ENCODE results near the gene IER5. TPM values are rescaled to one million over a fixed set of nuclear protein-coding genes. Genes with fewer than 3 reads are reported as not detected.

IER5 gene
- polyA plus RNA-seq, 1 donor from 2014 or later = 8.4 TPM

GRCh38 chr1:181103399-181103798, 14.9 kb downstream of the IER5 start:
- peak overlapping the region; percentile 93 for H3K4me3 ChIP-seq (ENCODE audit: low read length)
- no peak overlapping the region for H3K9ac ChIP-seq (ENCODE audit: low read length)
- peaks cover 7% of the 10 kb centered on the region for H3K79me2 ChIP-seq (replicated peaks; ENCODE audit: insufficient read depth, low read length)
- H3K4me2 ChIP-seq (ENCODE audit: low read length) = no peak overlapping the region
- TF ChIP-seq POLR2AphosphoS5 (IDR thresholded peaks at IDR 0.05) (no peak), RAD21 (conservative IDR thresholded peaks at IDR 0.05) (no peak), EZH2 (IDR thresholded peaks at IDR 0.05; ENCODE audit: borderline replicate concordance, insufficient read depth, low read length, poor library complexity, severe bottlenecking) (no peak), EP300 (conservative IDR thresholded peaks at IDR 0.05; ENCODE audit: poor library complexity, severe bottlenecking) (no peak)
- TF ChIP-seq, protein P1, sequence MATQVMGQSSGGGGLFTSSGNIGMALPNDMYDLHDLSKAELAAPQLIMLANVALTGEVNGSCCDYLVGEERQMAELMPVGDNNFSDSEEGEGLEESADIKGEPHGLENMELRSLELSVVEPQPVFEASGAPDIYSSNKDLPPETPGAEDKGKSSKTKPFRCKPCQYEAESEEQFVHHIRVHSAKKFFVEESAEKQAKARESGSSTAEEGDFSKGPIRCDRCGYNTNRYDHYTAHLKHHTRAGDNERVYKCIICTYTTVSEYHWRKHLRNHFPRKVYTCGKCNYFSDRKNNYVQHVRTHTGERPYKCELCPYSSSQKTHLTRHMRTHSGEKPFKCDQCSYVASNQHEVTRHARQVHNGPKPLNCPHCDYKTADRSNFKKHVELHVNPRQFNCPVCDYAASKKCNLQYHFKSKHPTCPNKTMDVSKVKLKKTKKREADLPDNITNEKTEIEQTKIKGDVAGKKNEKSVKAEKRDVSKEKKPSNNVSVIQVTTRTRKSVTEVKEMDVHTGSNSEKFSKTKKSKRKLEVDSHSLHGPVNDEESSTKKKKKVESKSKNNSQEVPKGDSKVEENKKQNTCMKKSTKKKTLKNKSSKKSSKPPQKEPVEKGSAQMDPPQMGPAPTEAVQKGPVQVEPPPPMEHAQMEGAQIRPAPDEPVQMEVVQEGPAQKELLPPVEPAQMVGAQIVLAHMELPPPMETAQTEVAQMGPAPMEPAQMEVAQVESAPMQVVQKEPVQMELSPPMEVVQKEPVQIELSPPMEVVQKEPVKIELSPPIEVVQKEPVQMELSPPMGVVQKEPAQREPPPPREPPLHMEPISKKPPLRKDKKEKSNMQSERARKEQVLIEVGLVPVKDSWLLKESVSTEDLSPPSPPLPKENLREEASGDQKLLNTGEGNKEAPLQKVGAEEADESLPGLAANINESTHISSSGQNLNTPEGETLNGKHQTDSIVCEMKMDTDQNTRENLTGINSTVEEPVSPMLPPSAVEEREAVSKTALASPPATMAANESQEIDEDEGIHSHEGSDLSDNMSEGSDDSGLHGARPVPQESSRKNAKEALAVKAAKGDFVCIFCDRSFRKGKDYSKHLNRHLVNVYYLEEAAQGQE (IDR thresholded peaks at IDR 0.05; ENCODE audit: borderline replicate concordance) = no peak
- H3K27ac ChIP-seq (ENCODE audit: low read length) = peak overlapping the region; percentile 94
- H3K36me3 ChIP-seq (ENCODE audit: insufficient read depth, low read length) = no peaks in the 10 kb centered on the region
- H2AFZ ChIP-seq (ENCODE audit: low read depth, low read length) = no peak overlapping the region
- H3K9me3 ChIP-seq (ENCODE audit: low read length) = no peaks in the 10 kb centered on the region
- no peaks in the 10 kb centered on the region for H3K9me2 ChIP-seq (ENCODE audit: insufficient read depth, low read length)
- no peaks in the 10 kb centered on the region for H4K20me1 ChIP-seq (ENCODE audit: insufficient read depth)
- peaks cover 14% of the 10 kb centered on the region for H3F3A ChIP-seq (ENCODE audit: insufficient read depth, low read length, poor library complexity, severe bottlenecking)
- H3K27me3 ChIP-seq (ENCODE audit: insufficient read depth, low read depth, low read length) = no peaks in the 10 kb centered on the region

DNA sequence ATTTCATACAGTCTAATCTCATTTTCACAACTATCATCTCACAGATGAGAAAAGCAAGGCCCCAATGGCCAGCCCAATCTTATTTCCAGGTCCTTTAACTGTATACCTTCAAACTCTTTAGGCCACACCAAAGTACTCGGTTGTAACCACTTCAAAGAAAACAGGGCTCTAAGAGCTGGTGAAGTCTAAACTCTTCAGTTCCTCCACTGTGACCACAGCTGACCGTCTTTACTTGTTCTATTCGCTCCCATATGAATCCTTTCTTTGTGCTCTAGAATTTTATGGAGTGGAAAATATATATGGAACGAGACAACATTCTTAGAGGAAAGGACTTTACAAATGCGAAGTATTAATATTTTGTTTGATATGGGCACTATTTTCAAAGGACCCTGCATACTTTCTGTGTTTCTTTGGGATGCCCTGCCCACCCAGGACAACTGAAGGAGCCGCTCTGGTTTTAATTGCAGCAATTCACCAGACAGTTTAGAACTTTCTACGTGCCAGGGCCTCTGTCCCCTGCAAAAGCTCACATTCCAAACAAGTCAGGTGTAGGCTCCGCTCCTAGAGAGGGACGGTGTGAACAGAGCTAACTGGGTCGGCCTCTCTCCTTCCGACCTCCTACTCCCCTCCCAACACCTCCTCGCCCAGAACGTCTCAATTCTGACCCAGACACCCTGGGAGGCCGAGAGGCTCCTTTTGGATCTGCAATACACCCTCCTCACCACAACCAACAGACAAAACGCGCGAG, 15.7 kb downstream of the IER5 start:
- Histone ChIP-seq H3K9me2 (ENCODE audit: insufficient read depth, low read length) (no peaks in the 10 kb centered on the region), H3K9ac (ENCODE audit: low read length) (peak overlapping the region; percentile 99), H4K20me1 (ENCODE audit: insufficient read depth) (no peaks in the 10 kb centered on the region), H2AFZ (ENCODE audit: low read depth, low read length) (peak overlapping the region; percentile 84), H3F3A (ENCODE audit: insufficient read depth, low read length, poor library complexity, severe bottlenecking) (peaks cover 14% of the 10 kb centered on the region), H3K9me3 (ENCODE audit: low read length) (no peaks in the 10 kb centered on the region), H3K27ac (ENCODE audit: low read length) (peak overlapping the region; percentile 94), H3K36me3 (ENCODE audit: insufficient read depth, low read length) (no peaks in the 10 kb centered on the region), H3K79me2 (replicated peaks; ENCODE audit: insufficient read depth, low read length) (peaks cover 7% of the 10 kb centered on the region), H3K27me3 (ENCODE audit: insufficient read depth, low read depth, low read length) (no peaks in the 10 kb centered on the region), H3K4me2 (ENCODE audit: low read length) (peak overlapping the region; percentile 93), H3K4me3 (ENCODE audit: low read length) (peak overlapping the region; percentile 93)
- no peak for TF ChIP-seq POLR2AphosphoS5 (IDR thresholded peaks at IDR 0.05)
- TF ChIP-seq TAF1 (IDR thresholded peaks at IDR 0.05; ENCODE audit: low read depth) = no peak
- TF ChIP-seq SMC3 (conservative IDR thresholded peaks at IDR 0.05; ENCODE audit: poor library complexity) = no peak
- no peak for TF ChIP-seq CTCF (IDR thresholded peaks at IDR 0.05; ENCODE audit: poor library complexity, severe bottlenecking)
- no peak for TF ChIP-seq EP300 (conservative IDR thresholded peaks at IDR 0.05; ENCODE audit: poor library complexity, severe bottlenecking)
- TF ChIP-seq EZH2 (IDR thresholded peaks at IDR 0.05; ENCODE audit: borderline replicate concordance, insufficient read depth, low read length, poor library complexity, severe bottlenecking) = no peak
- TF ChIP-seq, protein P1 (IDR thresholded peaks at IDR 0.05; ENCODE audit: borderline replicate concordance) = no peak
- no peak for TF ChIP-seq RAD21 (conservative IDR thresholded peaks at IDR 0.05)
- no peak for TF ChIP-seq MXI1 (conservative IDR thresholded peaks at IDR 0.05; ENCODE audit: poor library complexity, severe bottlenecking)
